Activated CD4-positive, alpha-beta T cell treated with anti-CD3 and anti-CD28 coated beads for 36 hours (primary cell): ENCODE results near the gene PATZ1. TPM values are rescaled to one million over a fixed set of nuclear protein-coding genes. Genes with fewer than 3 reads are reported as not detected.
A peak's percentile ranks its signal among the peaks of the same experiment; 100 is the strongest.

Experiments
- ATAC-seq: fragments of 200-7000 bp; cut with Tn5 transposase; one replicate; pipeline ENCODE4 v1.10.0; 2021; ENCODE audit warnings: mild to moderate bottlenecking, moderate library complexity
- CTCF ChIA-PET: fragments of 350-600 bp; sonication (Branson Sonifier 250); formaldehyde crosslinking; loops from one replicate; lab custom pipeline; 2021; ENCODE audit warnings: antibody characterized with exemption; lab: Charles Lee
- POLR2A ChIA-PET: fragments of 350-600 bp; sonication (Branson Sonifier 250); formaldehyde crosslinking; loops from one replicate; lab custom pipeline; 2021; ENCODE audit warnings: antibody characterized with exemption, inconsistent platforms; lab: Charles Lee
- DNase-seq: peaks from one replicate; pipeline ENCODE4 v3.0.0-alpha.2; 2020
- H3K27ac Mint-ChIP-seq: one replicate; pipeline ENCODE4 v1.8.0; 2021; ENCODE audit warnings: mixed read lengths
- H3K27me3 Mint-ChIP-seq: one replicate; pipeline ENCODE4 v1.8.0; 2021; ENCODE audit warnings: mixed read lengths
- H3K36me3 Mint-ChIP-seq: one replicate; pipeline ENCODE4 v1.8.0; 2021; ENCODE audit warnings: low read depth, mixed read lengths
- H3K4me1 Mint-ChIP-seq: one replicate; pipeline ENCODE4 v1.8.0; 2021; ENCODE audit warnings: mixed read lengths
- H3K4me3 Mint-ChIP-seq: one replicate; pipeline ENCODE4 v1.8.0; 2021; ENCODE audit warnings: mild to moderate bottlenecking, moderate library complexity, mixed read lengths
- H3K9me3 Mint-ChIP-seq: one replicate; pipeline ENCODE4 v1.8.0; 2021; ENCODE audit warnings: low read depth, mixed read lengths
- intact Hi-C, 2 experiments: fragments of 100-400 bp; cut with DNase I in 1 of 2; cut with micrococcal nuclease in 1 of 2; formaldehyde crosslinking; loops; one replicate each; pipeline versions ENCODE4 v1.14.2 to v1.15.1; 2022 to 2024; cut with DNase I, micrococcal nuclease
- total RNA-seq, 2 experiments: library from RNA; stranded (reverse); gene quantifications; one replicate each; pipeline ENCODE4 v1.2.3, GENCODE V29; 2021

PATZ1 gene
- total RNA-seq, 2 experiments from 2014 or later: 22.9 to 23.9 TPM

GRCh38 chr22:31282748-31283468 lies 63.2 kb downstream of the PATZ1 start:
- H3K9me3 Mint-ChIP-seq: no peaks in the 10 kb centered on the region
- no peaks in the 10 kb centered on the region for H3K27me3 Mint-ChIP-seq
- ChIA-PET POLR2A (interaction anchor here (0.5 to 1.4 kb wide), 2 partner anchors 9 to 70 kb away, joined by 3 read pairs; partner anchors contain the start of gene PIK3IP1), CTCF (interaction anchor here (0.6 to 3.9 kb wide), 5 partner anchors 9 to 197 kb away, joined by 3 to 22 read pairs (median 8); partner anchors contain the start of gene PIK3IP1)
- H3K4me3 Mint-ChIP-seq: no peak overlapping the region
- H3K36me3 Mint-ChIP-seq: peaks cover 50% of the 10 kb centered on the region
- DNase-seq (no peak), ATAC-seq (no peak)
- H3K4me1 Mint-ChIP-seq: peaks cover 96% of the 10 kb centered on the region
- peak overlapping the region; percentile 22 for H3K27ac Mint-ChIP-seq
- intact Hi-C loops: no loop called here

- Mint-ChIP-seq H3K36me3 (peaks cover 51% of the 10 kb centered on the region), H3K27me3 (no peaks in the 10 kb centered on the region), H3K9me3 (no peaks in the 10 kb centered on the region), H3K4me3 (no peak overlapping the region), H3K27ac (no peak overlapping the region), H3K4me1 (peaks cover 94% of the 10 kb centered on the region)
- no peak for ATAC-seq
- ChIA-PET POLR2A (interaction anchor here (1.4 kb wide), 1 partner anchor 11 kb away, joined by 3 read pairs; the partner anchor contains the start of gene PIK3IP1), CTCF (interaction anchor here (0.7 to 1.9 kb wide), 6 partner anchors 8 to 137 kb away, joined by 4 to 9 read pairs (median 6); partner anchors contain the start of gene PIK3IP1)
- DNase-seq: no peak
- intact Hi-C loops: no loop called here
Measured at GRCh38 chr22:31281733-31282132, 64.4 kb downstream of the PATZ1 start.

GRCh38 chr22:31279821-31280505 lies 66.2 kb downstream of the PATZ1 start:
- POLR2A ChIA-PET: interaction anchor here (3.8 kb wide), 1 partner anchor 11 kb away, joined by 38 read pairs; the partner anchor contains the start of gene PIK3IP1
- Mint-ChIP-seq H3K4me3 (no peak overlapping the region), H3K27ac (peak overlapping the region; percentile 86), H3K4me1 (peaks cover 85% of the 10 kb centered on the region), H3K9me3 (no peaks in the 10 kb centered on the region), H3K36me3 (peaks cover 57% of the 10 kb centered on the region), H3K27me3 (no peaks in the 10 kb centered on the region)
- ATAC-seq (no peak), DNase-seq (no peak)
- CTCF ChIA-PET: interaction anchor here (0.5 to 1.8 kb wide), 7 partner anchors 7 to 528 kb away, joined by 3 to 13 read pairs (median 4); partner anchors contain the start of gene PIK3IP1
- intact Hi-C loops: loop anchor here (1.0 to 5.0 kb wide), 2 partner anchors 12 to 68 kb away; partner anchors contain the start of genes LIMK2 (in 1 of the 2) and PIK3IP1 (in 1 of the 2)

DNA sequence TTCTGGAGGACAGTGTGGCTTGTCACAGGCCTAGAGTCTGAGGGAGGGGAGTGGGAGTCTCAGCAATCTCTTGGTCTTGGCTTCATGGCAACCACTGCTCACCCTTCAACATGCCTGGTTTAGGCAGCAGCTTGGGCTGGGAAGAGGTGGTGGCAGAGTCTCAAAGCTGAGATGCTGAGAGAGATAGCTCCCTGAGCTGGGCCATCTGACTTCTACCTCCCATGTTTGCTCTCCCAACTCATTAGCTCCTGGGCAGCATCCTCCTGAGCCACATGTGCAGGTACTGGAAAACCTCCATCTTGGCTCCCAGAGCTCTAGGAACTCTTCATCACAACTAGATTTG lies 66.8 kb downstream of the PATZ1 start:
- intact Hi-C loops: loop anchor here in 1 of 2 experiments (5.0 kb wide), 1 partner anchor 67 kb away; the partner anchor contains the start of gene LIMK2
- H3K4me3 Mint-ChIP-seq: no peak overlapping the region

GRCh38 chr22:31278626-31279326 lies 67.4 kb downstream of the PATZ1 start:
- ChIA-PET POLR2A (interaction anchor here (3.8 kb wide), 1 partner anchor 12 kb away, joined by 38 read pairs; the partner anchor contains the start of gene PIK3IP1), CTCF (interaction anchor here (0.7 to 1.8 kb wide), 6 partner anchors 9 to 36 kb away, joined by 3 to 13 read pairs (median 4); partner anchors contain the start of gene PIK3IP1)
- no peak overlapping the region for H3K4me3 Mint-ChIP-seq
- peak overlapping the region; percentile 86 for H3K27ac Mint-ChIP-seq
- no peaks in the 10 kb centered on the region for H3K27me3 Mint-ChIP-seq
- H3K36me3 Mint-ChIP-seq: peaks cover 65% of the 10 kb centered on the region
- H3K4me1 Mint-ChIP-seq: peaks cover 79% of the 10 kb centered on the region
- DNase-seq (peak; percentile 52), ATAC-seq (peak; percentile 90)
- H3K9me3 Mint-ChIP-seq: no peaks in the 10 kb centered on the region
- intact Hi-C loops: loop anchor here in 1 of 2 experiments (5.0 kb wide), 1 partner anchor 66 kb away; the partner anchor contains the start of gene LIMK2

More for the DNA sequence above, 66.8 kb downstream of the PATZ1 start:
- Mint-ChIP-seq H3K27me3 (no peaks in the 10 kb centered on the region), H3K9me3 (no peaks in the 10 kb centered on the region), H3K4me1 (peaks cover 83% of the 10 kb centered on the region), H3K27ac (peak overlapping the region; percentile 86), H3K36me3 (peaks cover 61% of the 10 kb centered on the region)
- ATAC-seq (no peak), DNase-seq (no peak)
- ChIA-PET CTCF (interaction anchor here (0.7 to 1.8 kb wide), 5 partner anchors 8 to 36 kb away, joined by 3 to 13 read pairs (median 4); partner anchors contain the start of gene PIK3IP1), POLR2A (interaction anchor here (3.8 kb wide), 1 partner anchor 12 kb away, joined by 38 read pairs; the partner anchor contains the start of gene PIK3IP1)

DNA sequence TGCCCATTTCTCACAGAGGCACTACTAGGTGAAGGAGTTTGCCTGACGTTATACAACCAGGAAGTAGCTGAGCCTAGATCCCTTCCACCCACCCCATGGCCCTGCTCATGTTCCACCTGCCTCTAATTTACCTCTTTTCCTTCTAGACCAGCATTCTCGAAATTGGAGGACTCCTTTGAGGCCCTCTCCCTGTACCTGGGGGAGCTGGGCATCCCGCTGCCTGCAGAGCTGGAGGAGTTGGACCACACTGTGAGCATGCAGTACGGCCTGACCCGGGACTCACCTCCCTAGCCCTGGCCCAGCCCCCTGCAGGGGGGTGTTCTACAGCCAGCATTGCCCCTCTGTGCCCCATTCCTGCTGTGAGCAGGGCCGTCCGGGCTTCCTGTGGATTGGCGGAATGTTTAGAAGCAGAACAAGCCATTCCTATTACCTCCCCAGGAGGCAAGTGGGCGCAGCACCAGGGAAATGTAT lies 68.0 kb downstream of the PATZ1 start:
- Mint-ChIP-seq H3K4me1 (peaks cover 75% of the 10 kb centered on the region), H3K4me3 (no peak overlapping the region), H3K27me3 (no peaks in the 10 kb centered on the region), H3K9me3 (no peaks in the 10 kb centered on the region), H3K36me3 (peaks cover 68% of the 10 kb centered on the region), H3K27ac (peak overlapping the region; percentile 86)
- DNase-seq (no peak), ATAC-seq (no peak)
- POLR2A ChIA-PET: interaction anchor here (3.8 kb wide), 1 partner anchor 13 kb away, joined by 38 read pairs; the partner anchor contains the start of gene PIK3IP1
- CTCF ChIA-PET: interaction anchor here (0.6 to 1.8 kb wide), 4 partner anchors 15 to 68 kb away, joined by 3 to 13 read pairs (median 4); partner anchors contain the start of genes PATZ1 and PIK3IP1
- intact Hi-C loops: loop anchor here in 1 of 2 experiments (5.0 kb wide), 1 partner anchor 66 kb away; the partner anchor contains the start of gene LIMK2

- CTCF ChIA-PET: interaction anchor here (0.6 to 1.3 kb wide), 4 partner anchors 15 to 69 kb away, joined by 3 to 5 read pairs (median 4); partner anchors contain the start of gene PATZ1
- intact Hi-C loops: loop anchor here in 1 of 2 experiments (5.0 kb wide), 1 partner anchor 65 kb away; the partner anchor contains the start of gene LIMK2
- H3K4me3 Mint-ChIP-seq: no peak overlapping the region
- no peaks in the 10 kb centered on the region for H3K27me3 Mint-ChIP-seq
- ATAC-seq (no peak), DNase-seq (no peak)
- peaks cover 68% of the 10 kb centered on the region for H3K36me3 Mint-ChIP-seq
- peak overlapping the region; percentile 86 for H3K27ac Mint-ChIP-seq
- H3K4me1 Mint-ChIP-seq: peaks cover 77% of the 10 kb centered on the region
- POLR2A ChIA-PET: interaction anchor here (3.8 kb wide), 1 partner anchor 13 kb away, joined by 38 read pairs; the partner anchor contains the start of gene PIK3IP1
- H3K9me3 Mint-ChIP-seq: no peaks in the 10 kb centered on the region
Measured at GRCh38 chr22:31277741-31278140, 68.4 kb downstream of the PATZ1 start.

DNA sequence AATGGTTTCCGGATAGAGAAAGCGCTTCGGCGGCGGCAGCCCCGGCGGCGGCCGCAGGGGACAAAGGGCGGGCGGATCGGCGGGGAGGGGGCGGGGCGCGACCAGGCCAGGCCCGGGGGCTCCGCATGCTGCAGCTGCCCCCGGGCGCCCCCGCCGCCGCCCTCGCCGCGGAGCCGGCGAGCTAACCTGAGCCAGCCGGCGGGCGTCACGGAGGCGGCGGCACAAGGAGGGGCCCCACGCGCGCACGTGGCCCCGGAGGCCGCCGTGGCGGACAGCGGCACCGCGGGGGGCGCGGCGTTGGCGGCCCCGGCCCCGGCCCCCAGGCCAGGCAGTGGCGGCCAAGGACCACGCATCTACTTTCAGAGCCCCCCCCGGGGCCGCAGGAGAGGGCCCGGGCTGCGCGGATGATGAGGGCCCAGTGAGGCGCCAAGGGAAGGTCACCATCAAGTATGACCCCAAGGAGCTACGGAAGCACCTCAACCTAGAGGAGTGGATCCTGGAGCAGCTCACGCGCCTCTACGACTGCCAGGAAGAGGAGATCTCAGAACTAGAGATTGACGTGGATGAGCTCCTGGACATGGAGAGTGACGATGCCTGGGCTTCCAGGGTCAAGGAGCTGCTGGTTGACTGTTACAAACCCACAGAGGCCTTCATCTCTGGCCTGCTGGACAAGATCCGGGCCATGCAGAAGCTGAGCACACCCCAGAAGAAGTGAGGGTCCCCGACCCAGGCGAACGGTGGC lies 69.5 kb downstream of the PATZ1 start:
- no peaks in the 10 kb centered on the region for H3K9me3 Mint-ChIP-seq
- ChIA-PET CTCF (interaction anchor here (0.6 to 1.0 kb wide), 2 partner anchors 15 to 16 kb away, joined by 3 read pairs; no protein-coding TSS in a partner anchor), POLR2A (interaction anchor here (0.6 to 3.8 kb wide), 2 partner anchors 14 to 61 kb away, joined by 7 to 38 read pairs; partner anchors contain the start of gene PIK3IP1)
- DNase-seq: no peak
- no peaks in the 10 kb centered on the region for H3K27me3 Mint-ChIP-seq
- H3K4me3 Mint-ChIP-seq: no peak overlapping the region
- H3K27ac Mint-ChIP-seq: no peak overlapping the region
- H3K36me3 Mint-ChIP-seq: peaks cover 66% of the 10 kb centered on the region
- no peak for ATAC-seq
- intact Hi-C loops: loop anchor here in 1 of 2 experiments (5.0 kb wide), 1 partner anchor 64 kb away; the partner anchor contains the start of gene LIMK2
- H3K4me1 Mint-ChIP-seq: peaks cover 75% of the 10 kb centered on the region
